HG03280 (cell line): ENCODE results near the gene CD248.
A peak's percentile ranks its signal among the peaks of the same experiment; 100 is the strongest.

Source experiments
- ATAC-seq: cut with Tn5 transposase; IDR thresholded peaks from one replicate; pipeline ENCODE4 v1.9.1; 2021; ENCODE audit warnings: mild to moderate bottlenecking, moderate library complexity; ENCODE audit not compliant: unreplicated experiment

The CD248 gene

DNA sequence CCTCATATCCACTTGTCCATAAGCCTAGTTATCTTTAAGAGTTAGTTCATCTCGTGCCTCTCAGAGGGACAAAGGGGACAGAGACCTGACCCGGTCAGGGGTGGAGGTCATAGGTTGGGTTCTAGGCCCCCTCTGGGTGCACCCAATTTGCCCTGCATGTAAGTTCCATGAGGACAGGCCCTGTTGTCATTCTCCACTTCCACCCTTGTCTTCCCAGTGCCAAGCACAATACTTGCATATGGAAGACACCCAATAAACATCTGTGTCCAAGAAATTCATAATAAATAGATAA, 26.6 kb downstream of the CD248 start:
- no peak for ATAC-seq

DNA sequence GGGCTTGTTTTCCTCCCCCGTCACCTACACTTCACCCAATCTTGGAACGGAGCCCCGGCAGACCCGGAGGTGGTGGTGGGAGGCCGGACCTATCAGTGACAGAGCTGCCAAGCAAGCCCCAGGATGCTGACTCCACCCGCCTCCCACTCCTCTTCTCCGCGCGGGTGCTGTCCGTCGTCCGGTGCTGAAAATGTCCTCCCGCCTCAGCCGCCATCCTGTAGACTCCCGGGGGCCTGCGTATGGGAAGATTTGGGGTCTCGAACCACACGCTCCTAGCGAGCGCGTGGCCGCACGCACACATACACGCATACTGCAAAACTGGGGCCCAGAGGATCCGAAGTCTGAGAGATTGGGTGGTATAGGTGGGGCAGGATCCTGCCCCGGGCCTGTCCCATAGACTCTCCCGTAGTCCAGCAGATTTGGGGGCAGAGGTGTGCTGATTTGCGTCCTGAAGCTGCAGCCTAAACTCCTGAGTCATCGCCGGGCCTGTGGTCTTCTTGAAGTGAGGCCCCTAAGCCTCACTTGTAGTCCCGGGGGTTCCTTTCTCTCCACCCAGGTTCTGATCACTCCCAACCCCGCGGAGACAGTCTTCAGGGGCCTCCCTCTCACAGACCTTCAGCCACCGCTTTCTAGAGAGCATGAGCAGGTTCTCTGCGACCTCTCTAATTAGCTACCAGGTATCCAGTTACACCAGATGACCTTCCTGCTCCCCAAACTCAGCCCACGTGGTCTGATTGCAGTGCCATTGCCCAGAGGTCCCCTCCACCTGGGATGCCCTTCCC, 27.1 kb downstream of the CD248 start:
- ATAC-seq, result peak; percentile 37

DNA sequence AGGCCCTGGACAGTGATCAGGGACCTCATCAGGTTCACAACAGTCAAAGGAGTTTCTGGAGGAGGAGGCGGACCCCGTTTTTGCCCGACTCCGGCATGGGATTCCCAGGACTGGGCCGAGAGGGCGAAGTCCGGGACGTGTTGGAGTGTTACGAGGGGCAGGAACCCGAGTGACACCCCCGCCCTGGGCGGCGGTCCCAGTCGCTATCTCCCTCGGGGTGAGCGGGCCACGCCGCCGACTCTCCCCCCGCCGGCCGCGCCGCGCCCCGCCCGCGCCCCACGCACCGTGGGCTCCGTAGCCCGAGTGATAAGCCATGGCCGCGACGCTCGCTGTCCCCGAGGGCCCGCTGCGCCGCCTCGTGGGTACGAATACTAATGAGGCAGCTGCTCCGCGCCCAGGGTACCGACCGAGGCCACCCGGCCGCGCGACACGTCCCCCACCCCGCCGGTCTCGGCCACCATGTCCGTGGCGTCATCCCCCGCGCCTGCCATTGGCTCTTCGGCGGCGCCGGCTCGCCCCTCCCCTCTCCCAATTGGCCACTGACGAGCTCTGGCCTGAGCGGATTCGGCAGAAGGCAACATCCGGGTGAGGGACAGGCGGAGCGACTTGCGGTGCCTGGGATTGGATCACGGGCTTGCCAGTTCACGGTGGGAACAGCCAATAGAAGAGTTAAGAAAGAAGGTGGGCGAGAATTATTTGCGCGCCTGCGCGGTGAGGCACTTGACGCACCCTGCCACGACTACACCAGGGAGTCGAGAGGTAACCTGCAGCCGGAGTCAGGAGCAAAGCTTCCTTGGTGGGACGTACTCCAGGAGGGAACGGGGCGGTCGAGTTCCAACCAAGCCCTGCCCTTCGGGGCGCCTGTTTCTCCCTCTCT, 27.9 kb downstream of the CD248 start, which contains the start of gene YIF1A:
TSS of gene YIF1A (minus strand) at position 473 of the 877 bp plus-strand sequence. CDS start at position 315, 158 bp downstream.
- peak; percentile 92 for ATAC-seq

DNA sequence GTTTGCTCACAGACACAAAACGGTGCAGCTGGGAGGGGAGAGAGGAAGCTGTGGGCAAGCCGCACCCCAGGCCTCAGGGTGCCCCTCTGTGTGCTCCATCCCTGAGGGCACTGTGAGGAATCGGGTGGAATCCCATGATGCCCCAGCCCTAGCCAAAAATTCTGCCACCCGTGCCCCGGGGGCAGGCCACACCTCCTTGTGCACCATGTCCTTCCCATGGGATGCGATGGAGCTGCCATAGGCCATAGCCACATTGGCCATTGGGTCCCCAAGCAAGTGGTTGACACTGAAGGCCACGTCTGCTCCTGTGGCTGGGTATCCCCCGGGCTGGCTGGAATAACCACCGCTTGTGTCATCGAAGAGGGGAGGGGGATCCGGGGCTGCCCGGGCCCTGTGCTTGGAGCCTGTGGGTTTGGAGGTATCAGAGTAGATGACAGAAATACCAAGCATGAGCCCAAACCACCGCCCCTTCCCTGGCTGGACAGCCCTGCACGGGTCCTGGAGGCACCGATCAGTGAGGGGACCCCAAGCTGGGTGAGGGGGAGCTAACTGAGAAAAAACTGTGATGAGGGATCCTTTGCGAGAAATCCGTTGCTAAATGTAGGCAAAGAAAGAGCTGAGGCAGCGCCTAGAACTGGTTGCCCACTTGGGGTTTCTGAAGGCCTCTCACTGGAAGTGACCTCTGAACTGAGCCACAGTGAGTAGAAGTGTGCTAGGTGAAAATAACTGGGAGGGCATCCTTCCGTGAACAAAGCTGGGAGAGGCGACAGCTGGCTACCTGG, 28.8 kb downstream of the CD248 start:
- no peak for ATAC-seq

DNA sequence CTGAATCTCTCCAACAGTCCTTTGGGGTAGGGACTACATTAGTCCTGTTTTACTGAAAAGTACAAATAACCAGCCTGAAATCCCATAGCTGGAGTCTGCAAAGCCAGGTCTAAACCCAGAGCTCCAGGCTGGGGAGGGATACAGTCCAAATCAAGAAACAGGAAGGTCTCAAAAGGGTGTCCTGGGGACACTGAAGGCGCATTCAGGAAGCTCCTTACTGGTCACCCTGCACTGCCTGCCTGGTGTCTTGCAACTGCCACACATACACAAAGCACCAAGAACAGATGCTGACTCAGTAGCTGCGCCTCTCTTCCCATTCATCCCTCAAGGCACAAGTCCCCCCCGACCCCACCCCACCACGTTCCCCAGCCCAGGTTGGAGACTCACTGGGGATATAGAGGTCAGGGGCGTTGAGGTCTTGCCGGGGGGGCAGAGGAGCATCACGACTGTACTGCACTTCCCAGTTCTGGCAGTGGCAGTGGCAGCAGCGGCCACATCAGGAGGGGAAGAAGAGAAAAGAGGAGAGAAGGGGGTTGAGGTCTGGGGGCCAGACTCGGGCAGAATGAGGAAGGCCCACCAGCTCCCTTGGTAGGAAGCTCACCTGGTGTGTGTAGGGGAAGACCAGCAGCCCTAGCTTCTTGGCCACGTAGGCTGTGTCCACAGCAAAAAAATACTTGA, 29.5 kb downstream of the CD248 start:
- no peak for ATAC-seq

DNA sequence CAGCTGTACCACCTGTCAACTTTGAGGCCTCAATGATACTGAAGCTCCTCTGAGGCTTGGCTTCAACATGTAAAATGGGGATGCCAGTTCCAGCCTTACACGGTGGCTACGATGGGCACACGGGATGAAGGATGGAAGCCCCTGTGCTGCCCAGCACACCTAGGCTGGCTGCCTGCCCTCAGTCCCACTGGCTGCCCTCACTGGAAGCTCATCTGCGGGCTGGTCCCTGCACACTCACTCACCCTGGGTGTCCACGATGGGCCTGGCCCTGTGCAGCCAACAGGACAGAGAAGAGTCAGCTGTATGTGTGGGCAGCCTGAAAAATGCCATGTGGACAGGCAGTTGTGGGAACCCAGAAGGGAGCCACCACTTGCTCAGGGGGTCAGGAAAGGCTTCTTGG, 30.1 kb downstream of the CD248 start:
- no peak for ATAC-seq

DNA sequence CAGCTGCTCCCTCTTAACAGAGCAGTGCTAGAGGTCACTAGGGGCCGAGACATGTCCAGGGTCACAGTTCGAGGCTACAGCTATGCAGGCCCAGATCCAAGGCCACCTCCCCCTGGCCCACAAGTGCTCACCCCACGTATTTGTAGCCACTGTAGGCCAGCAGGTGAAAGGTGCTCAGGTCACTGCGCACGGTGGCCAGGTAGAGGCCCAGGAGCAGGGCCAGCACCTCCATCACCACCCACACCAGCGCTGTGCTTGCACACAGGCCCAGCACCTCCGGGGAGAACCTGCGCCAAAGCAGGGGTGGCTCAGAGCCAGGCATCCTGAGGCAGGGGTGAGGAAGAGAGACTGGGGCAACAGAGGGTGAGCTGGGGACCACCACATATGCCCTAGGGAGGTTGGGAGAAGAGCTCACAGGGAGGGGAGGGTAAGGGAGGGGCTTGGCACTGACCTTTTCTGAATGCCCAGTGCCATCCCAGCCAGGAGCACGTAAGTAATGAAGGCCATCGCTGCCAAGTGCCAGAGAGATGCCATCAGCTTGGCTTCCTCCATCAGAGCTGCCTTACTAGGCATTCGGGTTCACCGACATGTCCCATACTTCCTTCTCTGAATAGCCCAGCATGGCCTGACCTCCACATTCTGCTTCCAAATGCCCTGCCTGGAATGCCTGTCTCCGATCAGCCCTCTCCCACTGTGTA, 31.4 kb downstream of the CD248 start:
- no peak for ATAC-seq

DNA sequence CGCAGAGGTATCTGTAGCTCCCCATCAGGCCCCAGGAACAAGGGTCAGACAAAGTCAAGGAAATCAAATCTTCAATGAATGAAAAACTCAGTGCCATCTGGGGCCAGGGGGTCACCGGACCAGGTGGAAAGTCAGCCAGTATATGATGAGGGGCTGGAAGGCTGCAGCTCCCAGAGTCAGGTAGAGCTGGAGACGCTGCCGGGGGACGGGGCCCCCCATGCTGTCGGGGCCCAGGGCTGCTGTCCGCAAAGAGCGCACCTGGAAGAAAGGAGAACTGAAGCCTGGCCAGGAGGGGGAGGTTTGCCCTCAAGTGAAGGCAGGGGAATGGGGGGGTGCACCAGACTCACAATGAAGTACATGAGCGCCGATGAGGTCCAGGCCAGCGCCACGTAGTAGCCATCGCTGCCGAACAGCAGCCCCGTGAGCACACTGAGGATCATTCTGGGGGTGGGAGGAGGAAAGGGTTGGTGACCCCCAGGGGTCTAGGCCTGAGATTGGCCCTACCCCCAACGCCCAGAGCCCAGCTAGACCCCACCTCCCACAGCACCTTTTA, 32.2 kb downstream of the CD248 start:
- ATAC-seq, result no peak

DNA sequence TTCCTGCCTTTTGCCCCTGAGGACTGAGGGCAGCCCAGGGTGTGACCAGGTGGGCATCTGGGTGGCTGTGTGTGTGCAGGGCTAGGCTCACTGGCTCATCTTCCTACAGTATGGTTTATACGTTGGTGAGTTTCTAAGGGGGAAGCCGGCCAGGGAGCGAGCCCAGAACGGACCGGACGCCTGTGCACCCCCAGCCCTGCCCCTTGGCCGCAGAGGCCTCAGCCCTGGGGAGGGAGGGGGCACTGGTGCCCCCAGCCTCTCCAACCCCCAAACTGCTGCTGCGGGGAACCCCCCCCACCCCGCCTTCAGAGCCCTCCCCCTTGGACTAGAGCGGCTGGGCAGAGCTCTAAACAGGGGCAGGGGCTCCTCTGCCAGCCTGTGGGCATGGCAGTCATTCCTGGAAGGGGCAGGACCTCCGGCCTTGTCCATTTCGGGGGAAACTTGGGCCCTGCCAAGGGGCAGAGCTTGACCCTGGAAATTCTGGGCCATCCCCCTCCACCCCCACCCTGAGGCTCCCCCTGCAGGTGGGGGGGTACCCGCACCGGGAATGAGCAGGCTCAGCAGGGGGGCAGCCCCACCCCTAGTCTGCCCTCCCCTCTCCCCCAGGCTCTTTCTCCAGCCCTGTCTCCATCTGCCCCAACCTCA, 33.3 kb downstream of the CD248 start:
- no peak for ATAC-seq

DNA sequence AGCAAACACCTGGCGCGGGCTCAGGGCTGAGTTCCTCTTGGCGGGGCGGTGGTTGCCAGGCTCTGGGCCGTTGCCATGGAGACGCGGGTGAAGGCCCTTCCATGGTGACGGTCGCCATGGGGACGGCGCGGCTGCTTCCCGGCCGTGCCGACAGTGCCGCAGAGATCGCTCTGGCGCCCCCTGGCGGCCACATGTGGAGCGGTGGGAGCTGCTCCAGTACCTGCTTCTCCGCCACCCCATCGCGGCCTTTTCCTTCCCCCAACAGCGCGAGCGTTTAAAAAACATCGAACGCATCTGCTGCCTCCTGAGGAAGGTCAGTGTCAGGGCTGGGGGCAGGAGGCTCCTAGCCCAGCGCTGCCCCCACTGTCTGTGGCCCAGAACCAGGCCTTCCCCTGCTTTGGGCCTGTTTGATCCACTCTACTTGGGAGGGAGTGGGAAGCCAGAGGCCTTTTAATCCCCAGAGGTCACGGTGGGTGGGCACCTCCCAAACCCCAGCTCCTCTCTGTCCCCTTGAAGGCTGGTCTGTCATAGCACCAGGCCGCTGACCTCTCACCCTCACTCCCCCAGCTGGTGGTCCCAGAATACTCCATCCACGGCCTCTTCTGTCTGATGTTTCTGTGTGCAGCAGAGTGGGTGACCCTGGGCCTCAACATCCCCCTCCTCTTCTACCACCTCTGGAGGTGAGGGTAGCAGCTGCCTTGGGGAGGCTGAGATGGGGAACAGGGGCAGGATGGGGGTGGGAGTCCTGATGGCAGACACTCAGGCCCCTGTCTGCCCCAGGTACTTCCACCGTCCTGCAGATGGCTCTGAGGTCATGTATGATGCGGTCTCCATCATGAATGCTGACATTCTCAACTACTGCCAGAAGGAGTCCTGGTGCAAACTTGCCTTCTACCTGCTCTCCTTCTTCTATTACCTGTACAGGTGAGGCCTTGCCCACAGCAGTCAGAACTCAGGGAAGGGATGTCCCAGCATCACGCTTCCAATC, 34.1 kb downstream of the CD248 start:
- ATAC-seq, result peak; percentile 82

DNA sequence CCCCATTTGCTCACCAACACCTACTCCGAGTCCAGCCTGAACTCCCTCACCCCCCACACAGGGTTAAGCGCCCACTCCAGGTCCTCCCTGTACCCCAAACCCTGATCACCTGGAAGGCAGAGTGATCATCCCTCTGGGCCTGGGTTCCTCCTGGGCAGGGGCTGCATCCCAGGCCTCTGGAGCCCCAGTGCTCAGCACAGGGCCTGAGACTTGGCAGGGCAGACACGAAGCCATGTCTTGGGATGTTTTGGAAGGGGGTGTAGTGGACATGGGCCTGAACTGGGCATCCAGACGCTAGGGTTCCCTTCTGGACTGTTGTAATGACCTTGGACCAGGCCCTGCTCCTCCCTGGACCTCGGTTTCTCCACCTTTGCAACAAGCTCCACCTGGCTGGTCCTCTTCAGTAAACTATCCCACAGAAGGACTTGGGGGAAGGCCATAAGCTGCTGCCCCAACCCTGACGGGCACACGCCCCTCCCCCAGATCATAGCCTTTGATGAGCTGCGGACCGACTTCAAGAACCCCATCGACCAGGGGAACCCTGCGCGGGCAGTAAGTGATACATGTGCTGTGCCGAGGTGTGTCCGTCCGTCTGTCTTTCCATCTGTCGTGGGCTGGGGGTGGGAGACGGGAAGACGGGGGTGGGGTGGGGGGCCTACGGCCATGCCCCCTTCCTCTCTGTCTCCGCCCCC, 34.9 kb downstream of the CD248 start:
- no peak for ATAC-seq

DNA sequence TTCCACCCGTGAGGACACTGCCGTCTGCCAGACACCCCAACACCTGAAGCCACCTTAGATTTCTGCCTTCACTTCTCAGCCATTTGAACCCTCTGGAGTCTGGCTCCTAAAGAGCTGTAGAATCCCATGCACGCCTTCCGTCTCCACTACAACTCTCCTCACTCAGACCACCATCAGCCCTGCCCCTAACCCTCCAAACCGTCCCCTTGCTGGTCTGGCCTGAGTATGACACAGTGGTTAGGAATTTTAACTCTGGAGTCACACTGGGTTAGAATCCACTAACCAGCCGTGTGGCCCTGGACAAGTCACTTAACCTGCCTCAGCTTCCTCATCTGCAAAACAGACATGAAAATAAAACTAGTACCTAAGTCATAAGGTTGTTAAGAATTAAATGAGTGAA, 35.8 kb downstream of the CD248 start:
- ATAC-seq, result no peak

DNA sequence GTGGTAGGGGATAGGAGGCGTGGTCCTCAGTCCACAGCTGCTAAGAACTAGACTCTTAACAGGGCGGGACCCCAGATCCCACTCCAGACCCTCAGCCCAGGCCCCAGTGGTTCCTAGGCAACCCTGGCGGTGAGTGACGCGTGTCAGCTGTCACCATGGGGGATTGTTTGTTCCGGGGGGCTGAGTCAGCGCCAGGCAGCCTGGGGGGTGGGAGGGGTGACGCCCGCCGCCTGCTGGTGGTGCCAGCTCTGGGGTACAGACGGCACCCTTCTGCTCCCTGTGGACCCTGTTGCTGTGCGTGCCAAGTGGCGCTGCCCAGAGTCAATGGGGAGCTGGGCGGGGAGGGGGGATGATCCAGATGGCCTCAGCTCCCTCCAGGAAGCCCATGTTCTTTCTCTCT, 36.4 kb downstream of the CD248 start:
- no peak for ATAC-seq

DNA sequence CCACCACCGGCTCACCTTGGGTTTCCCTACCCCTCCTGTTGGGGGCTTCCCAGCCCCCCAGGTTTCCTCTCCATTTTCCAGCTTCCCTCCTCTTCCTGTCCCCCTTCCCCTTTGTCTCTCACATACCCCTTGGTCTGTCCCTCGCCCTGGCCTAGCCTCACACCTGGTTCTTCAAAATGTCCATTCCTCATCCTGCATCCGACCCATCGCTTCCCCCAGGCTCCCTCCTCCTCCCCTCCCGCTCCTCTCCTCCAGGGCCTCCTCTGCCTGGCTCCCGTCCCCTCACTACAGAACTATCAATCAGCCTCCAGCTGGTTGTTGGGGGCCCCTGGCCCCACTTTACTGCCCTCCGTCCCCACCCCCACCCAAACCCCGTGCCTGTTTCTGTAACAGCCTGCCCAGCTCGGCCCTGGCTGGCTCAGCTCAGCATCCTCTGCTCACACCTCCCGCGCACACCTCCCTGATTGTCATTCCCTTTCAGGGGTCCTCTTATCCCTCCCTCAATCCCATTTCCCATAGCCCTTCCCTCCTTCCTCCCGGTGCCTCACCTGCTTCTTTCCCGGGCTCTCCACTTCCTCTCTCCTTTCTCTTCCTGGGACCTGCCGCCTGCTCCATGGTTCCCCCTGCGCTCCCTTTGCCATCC, 37.6 kb downstream of the CD248 start:
- ATAC-seq, result no peak

DNA sequence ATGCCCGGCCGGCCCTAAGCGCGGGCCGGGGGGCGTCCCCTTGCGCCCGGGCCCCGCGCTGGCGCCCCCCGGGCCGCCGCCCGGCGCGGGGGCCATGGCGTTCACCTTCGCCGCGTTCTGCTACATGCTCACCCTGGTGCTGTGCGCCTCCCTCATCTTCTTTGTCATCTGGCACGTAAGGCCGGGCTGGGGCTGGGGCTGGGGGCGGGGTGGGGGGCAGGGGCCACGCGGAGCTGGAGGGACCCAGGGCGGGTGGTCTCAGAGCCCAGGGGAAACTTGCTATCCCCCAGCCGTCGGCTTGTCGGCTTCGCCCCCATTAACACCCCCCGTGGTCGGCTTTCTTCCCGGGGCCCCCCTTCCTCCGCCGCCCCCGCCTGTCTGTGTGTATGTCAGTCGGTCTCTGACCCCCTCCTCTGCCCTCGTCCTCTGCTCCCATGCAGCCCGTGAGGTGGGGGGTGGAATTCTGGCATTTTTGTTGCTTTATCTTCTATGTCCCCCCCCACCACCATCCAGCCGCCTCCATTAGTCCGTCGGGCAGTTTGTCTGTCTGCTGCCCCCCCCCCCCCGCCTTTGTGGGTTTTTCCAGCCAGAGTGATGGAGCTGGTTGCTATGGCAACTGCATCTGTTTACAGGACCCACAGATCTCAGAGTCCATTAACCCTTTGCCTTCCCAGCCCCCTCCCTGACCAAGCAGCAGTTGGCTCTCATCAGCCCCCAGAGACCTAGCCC, 38.3 kb downstream of the CD248 start:
- no peak for ATAC-seq
